Natural killer cell (primary cell): Measurements from ENCODE around the gene BBOX1. TPM values are rescaled to one million over a fixed set of nuclear protein-coding genes. Genes with fewer than 3 reads are reported as not detected.

Experiments
- ATAC-seq, 3 donors: fragments of 150-1000 bp in 2 of 3; fragments of 200-7000 bp in 1 of 3; cut with Tn5 transposase; 1 replicate in 1 of 3; 2 replicates in 2 of 3; pipeline ENCODE4 v1.10.0; 2021; ENCODE audit warnings: mild to moderate bottlenecking in 2 of 3, moderate library complexity in 2 of 3
- DNase-seq, 2 donors: peaks; one replicate each; pipeline versions ENCODE4 v3.0.0 to v3.0.0-alpha.2; 2013 to 2021; ENCODE audit warnings: mixed read lengths in 1 of 2
- H3K27ac ChIP-seq: one replicate; pipeline ENCODE4 v1.5.1; 2013; ENCODE audit warnings: mild to moderate bottlenecking, low read length
- H3K27me3 ChIP-seq: one replicate; pipeline ENCODE4 v1.6.1; 2013; ENCODE audit warnings: low read length; ENCODE audit not compliant: control insufficient read depth, insufficient read depth
- H3K36me3 ChIP-seq: one replicate; pipeline ENCODE4 v1.6.1; 2013; ENCODE audit warnings: low read length; ENCODE audit not compliant: control insufficient read depth, insufficient read depth
- H3K4me1 ChIP-seq: one replicate; pipeline ENCODE4 v1.6.1; 2013; ENCODE audit warnings: low read length; ENCODE audit not compliant: control insufficient read depth, insufficient read depth
- H3K4me3 ChIP-seq: one replicate; pipeline ENCODE4 v1.5.1; 2013; ENCODE audit warnings: low read length
- H3K9me3 ChIP-seq: one replicate; pipeline ENCODE4 v1.6.1; 2013; ENCODE audit warnings: low read length; ENCODE audit not compliant: control insufficient read depth, insufficient read depth
- H3K27ac Mint-ChIP-seq, 2 donors: one replicate each; pipeline ENCODE4 v1.8.0; 2022; ENCODE audit warnings: mild to moderate bottlenecking in 2 of 2, mixed read lengths in 2 of 2, moderate library complexity in 1 of 2
- H3K27me3 Mint-ChIP-seq, 2 donors: one replicate each; pipeline ENCODE4 v1.8.0; 2022; ENCODE audit warnings: low read depth in 2 of 2, mixed read lengths in 2 of 2
- H3K36me3 Mint-ChIP-seq: one replicate; pipeline ENCODE4 v1.8.0; 2022; ENCODE audit warnings: mixed read lengths
- H3K4me1 Mint-ChIP-seq, 2 donors: one replicate each; pipeline ENCODE4 v1.8.0; 2022; ENCODE audit warnings: mixed read lengths in 2 of 2
- H3K4me3 Mint-ChIP-seq: one replicate; pipeline ENCODE4 v1.8.0; 2022; ENCODE audit warnings: mild to moderate bottlenecking, moderate library complexity, mixed read lengths
- H3K9me3 Mint-ChIP-seq, 2 donors: one replicate each; pipeline ENCODE4 v1.8.0; 2022; ENCODE audit warnings: mixed read lengths in 2 of 2
- WGBS: methylation state at CpG from one replicate; pipeline ENCODE4 v1.1.7; 2013; ENCODE audit warnings: missing lambda C conversion rate; ENCODE audit not compliant: insufficient coverage; 5-methylcytosine and 5-hydroxymethylcytosine counted together
- intact Hi-C: fragments of 100-400 bp; cut with micrococcal nuclease; formaldehyde crosslinking; loops from one replicate; pipeline ENCODE4 v1.14.2; 2022
- total RNA-seq, 4 donors: library from RNA; stranded (reverse); fragments of 120-200 nt in 1 of 4; gene quantifications; one replicate each; pipeline versions ENCODE4 v1.2.3 to v1.2.4, GENCODE V29; 2013 to 2022
- TF ChIP-seq, protein P1 (sequence below): fragments of 200-600 bp; IDR thresholded peaks from one replicate; pipeline ENCODE4 v1.8.0; 2022; ENCODE audit warnings: antibody characterized with exemption

BBOX1 gene
- total RNA-seq, 3 donors from 2014 or later (not counting 1 experiment from before 2014, with no cell fraction given) = not detected

DNA sequence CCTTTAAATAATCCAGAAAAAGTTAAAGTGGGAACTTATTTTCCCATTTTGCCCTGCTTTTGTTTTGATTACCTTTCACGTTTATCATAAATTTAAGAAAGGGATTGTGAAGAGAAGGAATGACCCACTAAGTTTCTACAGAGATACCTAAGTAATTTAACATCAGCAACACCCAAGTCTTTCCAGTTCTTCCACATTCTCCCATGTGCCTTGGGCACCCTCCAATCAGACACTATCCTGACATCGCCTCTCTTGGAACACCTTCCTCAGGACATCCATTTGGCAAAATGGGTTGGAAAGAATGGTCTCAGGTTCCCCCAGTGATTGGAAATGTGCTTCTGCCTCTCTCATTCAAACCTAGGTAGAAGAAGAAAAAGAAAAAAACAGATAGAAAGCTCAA, 6.3 kb downstream of the BBOX1 start:
- TF ChIP-seq, protein P1, sequence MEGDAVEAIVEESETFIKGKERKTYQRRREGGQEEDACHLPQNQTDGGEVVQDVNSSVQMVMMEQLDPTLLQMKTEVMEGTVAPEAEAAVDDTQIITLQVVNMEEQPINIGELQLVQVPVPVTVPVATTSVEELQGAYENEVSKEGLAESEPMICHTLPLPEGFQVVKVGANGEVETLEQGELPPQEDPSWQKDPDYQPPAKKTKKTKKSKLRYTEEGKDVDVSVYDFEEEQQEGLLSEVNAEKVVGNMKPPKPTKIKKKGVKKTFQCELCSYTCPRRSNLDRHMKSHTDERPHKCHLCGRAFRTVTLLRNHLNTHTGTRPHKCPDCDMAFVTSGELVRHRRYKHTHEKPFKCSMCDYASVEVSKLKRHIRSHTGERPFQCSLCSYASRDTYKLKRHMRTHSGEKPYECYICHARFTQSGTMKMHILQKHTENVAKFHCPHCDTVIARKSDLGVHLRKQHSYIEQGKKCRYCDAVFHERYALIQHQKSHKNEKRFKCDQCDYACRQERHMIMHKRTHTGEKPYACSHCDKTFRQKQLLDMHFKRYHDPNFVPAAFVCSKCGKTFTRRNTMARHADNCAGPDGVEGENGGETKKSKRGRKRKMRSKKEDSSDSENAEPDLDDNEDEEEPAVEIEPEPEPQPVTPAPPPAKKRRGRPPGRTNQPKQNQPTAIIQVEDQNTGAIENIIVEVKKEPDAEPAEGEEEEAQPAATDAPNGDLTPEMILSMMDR = no peak
- H3K4me3 Mint-ChIP-seq = no peak overlapping the region
- no peaks in the 10 kb centered on the region for H3K4me1 ChIP-seq
- H3K36me3 Mint-ChIP-seq = no peaks in the 10 kb centered on the region
- peaks cover 9 to 11% of the 10 kb centered on the region in 2 donors for H3K9me3 Mint-ChIP-seq
- H3K4me1 Mint-ChIP-seq = no peaks in the 10 kb centered on the region
- DNase-seq = no peak
- no peak overlapping the region for H3K27ac ChIP-seq
- no peaks in the 10 kb centered on the region for H3K36me3 ChIP-seq
- H3K9me3 ChIP-seq = no peaks in the 10 kb centered on the region
- no peaks in the 10 kb centered on the region for H3K27me3 ChIP-seq
- H3K27ac Mint-ChIP-seq = no peak overlapping the region
- no peaks in the 10 kb centered on the region for H3K27me3 Mint-ChIP-seq
- ATAC-seq = no peak
- 65% methylated on average over 2 of the region's 2 CpGs for WGBS
- no peak overlapping the region for H3K4me3 ChIP-seq
- intact Hi-C loops = no loop called here

DNA sequence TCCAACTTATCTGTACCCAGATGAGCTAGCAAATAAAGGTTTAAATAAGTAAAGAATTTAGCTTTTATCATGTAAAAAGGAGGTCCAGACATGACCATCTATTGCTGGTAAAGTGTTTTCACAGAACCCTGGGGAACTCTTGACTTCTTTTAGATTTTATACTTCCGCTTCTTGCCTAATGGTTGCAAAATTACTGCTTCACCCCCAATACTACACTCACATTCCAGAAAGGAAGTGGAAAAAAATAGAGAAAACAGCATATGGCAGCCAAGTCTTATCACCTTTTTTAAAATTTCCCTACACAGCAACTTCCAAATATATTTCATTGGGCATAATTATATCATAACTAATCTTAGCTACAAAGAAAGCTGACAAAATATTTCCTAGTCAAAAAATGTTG, 12.1 kb downstream of the BBOX1 start:
- H3K27me3 ChIP-seq = no peaks in the 10 kb centered on the region
- intact Hi-C loops = no loop called here
- Mint-ChIP-seq H3K4me3 (no peak overlapping the region), H3K4me1 (no peaks in the 10 kb centered on the region), H3K9me3 (peaks cover 10 to 14% of the 10 kb centered on the region in 2 donors), H3K27ac (no peak overlapping the region), H3K36me3 (no peaks in the 10 kb centered on the region), H3K27me3 (no peaks in the 10 kb centered on the region)
- H3K9me3 ChIP-seq = no peaks in the 10 kb centered on the region
- DNase-seq (no peak), ATAC-seq (no peak)
- TF ChIP-seq, protein P1 = no peak
- no peak overlapping the region for H3K27ac ChIP-seq
- H3K4me3 ChIP-seq = no peak overlapping the region
- H3K36me3 ChIP-seq = no peaks in the 10 kb centered on the region
- WGBS = 63% methylated on average over 1 of the region's 1 CpG
- H3K4me1 ChIP-seq = no peaks in the 10 kb centered on the region

DNA sequence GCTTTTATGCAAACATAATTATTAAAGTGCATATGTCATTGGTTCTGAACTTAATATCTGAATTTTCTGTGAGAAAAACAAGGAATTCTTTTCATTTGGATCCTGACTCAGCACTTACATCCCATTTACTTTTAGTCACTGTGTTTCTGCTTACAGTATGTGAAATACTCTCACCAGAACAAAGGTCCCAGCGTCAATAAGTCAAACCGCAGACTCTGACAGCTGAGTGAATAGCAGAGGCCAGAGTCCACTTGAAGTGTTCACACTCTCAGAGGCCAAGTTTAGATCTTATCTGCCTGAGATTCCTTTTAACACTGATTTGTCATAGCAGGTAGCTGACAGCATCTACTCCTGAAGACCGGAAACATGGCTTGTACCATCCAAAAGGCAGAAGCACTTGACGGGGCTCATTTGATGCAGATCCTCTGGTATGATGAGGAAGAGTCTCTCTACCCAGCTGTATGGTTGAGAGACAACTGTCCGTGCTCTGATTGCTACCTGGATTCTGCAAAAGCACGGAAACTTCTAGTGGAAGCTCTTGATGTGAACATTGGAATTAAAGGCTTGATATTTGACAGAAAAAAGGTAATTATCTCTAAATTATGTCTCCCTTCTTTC, 14.6 kb downstream of the BBOX1 start:
- ATAC-seq (no peak), DNase-seq (no peak)
- TF ChIP-seq, protein P1 = no peak
- Histone ChIP-seq H3K4me3 (no peak overlapping the region), H3K4me1 (no peaks in the 10 kb centered on the region), H3K27me3 (no peaks in the 10 kb centered on the region), H3K36me3 (no peaks in the 10 kb centered on the region), H3K9me3 (no peaks in the 10 kb centered on the region), H3K27ac (no peak overlapping the region)
- Mint-ChIP-seq H3K9me3 (peaks cover 15 to 18% of the 10 kb centered on the region in 2 donors), H3K27ac (no peak overlapping the region), H3K4me1 (no peaks in the 10 kb centered on the region), H3K36me3 (no peaks in the 10 kb centered on the region), H3K27me3 (no peaks in the 10 kb centered on the region), H3K4me3 (no peak overlapping the region)
- 72% methylated on average over 6 of the region's 6 CpGs for WGBS
- intact Hi-C loops = no loop called here
